Prostate gland (tissue), 2 donors: ENCODE measurements around the gene SLC13A3. TPM values are rescaled to one million over a fixed set of nuclear protein-coding genes. Genes with fewer than 3 reads are reported as not detected.

ENCODE experiments used
- DNase-seq: peaks from one replicate; pipeline ENCODE4 v3.0.0-alpha.2; 2019; ENCODE audit warnings: low spot score
- H3K27ac ChIP-seq, 2 donors: fragments of 200-600 bp; sonication (generic); 2 replicates each; pipeline ENCODE4 v1.5.1; 2017 to 2019
- H3K27me3 ChIP-seq: fragments of 200-600 bp; sonication (generic); replicated peaks from 2 replicates; pipeline ENCODE4 v1.5.1; 2019; ENCODE audit not compliant: insufficient read depth
- H3K36me3 ChIP-seq, 2 donors: fragments of 200-600 bp; sonication (generic); 1 replicate in 1 of 2; 2 replicates in 1 of 2; pipeline versions ENCODE4 v1.5.1 to v1.8.1; 2017 to 2019
- H3K4me1 ChIP-seq: fragments of 200-600 bp; sonication (generic); replicated peaks from 2 replicates; pipeline ENCODE4 v1.5.1; 2019
- H3K4me3 ChIP-seq, 2 donors: fragments of 200-600 bp; sonication (generic); 2 replicates each; pipeline ENCODE4 v1.5.1; 2017 to 2019
- H3K9me3 ChIP-seq: fragments of 200-600 bp; sonication (generic); 2 replicates; pipeline ENCODE4 v1.5.1; 2017
- POLR2A ChIP-seq: fragments of 450-650 bp; IDR thresholded peaks from one replicate; pipeline ENCODE4 v1.6.1; 2016; ENCODE audit warnings: antibody characterized with exemption, mild to moderate bottlenecking
- POLR2AphosphoS5 ChIP-seq: sonication (generic); formaldehyde crosslinking; IDR thresholded peaks from one replicate; pipeline ENCODE4 v1.6.1; 2017; ENCODE audit warnings: antibody characterized with exemption
- WGBS: methylation state at CpG from one replicate; pipeline ENCODE4 v1.1.5; 2018; 5-methylcytosine and 5-hydroxymethylcytosine counted together
- intact Hi-C: fragments of 100-400 bp; cut with DNase I; formaldehyde crosslinking; loops from one replicate; pipeline ENCODE4 v1.14.2; 2022
- total RNA-seq, 2 donors: library from RNA; depleted of rRNA; stranded (reverse); fragments of >200 nt; gene quantifications; one replicate each; pipeline ENCODE4 v1.1.0, GENCODE V29; 2016
- TF ChIP-seq, protein P1 (sequence below), 4 experiments: fragments of 200-600 bp in 2 of 4; fragments of 450-650 bp in 2 of 4; sonication (generic) in 2 of 4; IDR thresholded peaks; 1 replicate in 3 of 4; 2 replicates in 1 of 4; pipeline ENCODE4 v1.5.1; 2016 to 2019; ENCODE audit warnings: antibody characterized with exemption in 4 of 4, mild to moderate bottlenecking in 2 of 4, moderate library complexity in 2 of 4

SLC13A3 gene
- total RNA-seq, 2 donors from 2014 or later = 10.5 to 16.9 TPM

DNA sequence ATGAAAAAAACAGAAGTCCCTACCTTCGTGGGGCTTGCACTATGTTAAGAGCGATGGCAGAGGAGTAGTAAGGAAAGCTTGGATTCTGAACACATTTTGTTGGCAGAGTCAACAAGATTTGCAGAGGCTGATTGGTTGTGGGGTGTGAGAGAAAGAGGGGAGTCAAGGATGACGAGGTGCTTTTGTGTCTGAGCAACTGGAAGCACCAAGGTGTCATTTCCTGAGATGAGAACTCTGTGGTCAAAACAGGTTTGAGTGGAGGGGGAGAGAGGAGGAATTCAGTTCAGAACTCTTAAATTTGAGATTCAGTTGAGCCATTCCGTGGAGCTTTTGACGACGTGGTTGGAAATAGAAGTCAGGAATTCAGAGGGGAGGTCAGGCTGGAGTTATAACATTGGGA, 104.3 kb downstream of the SLC13A3 start:
- 71% methylated on average over 6 of the region's 6 CpGs for WGBS

DNA sequence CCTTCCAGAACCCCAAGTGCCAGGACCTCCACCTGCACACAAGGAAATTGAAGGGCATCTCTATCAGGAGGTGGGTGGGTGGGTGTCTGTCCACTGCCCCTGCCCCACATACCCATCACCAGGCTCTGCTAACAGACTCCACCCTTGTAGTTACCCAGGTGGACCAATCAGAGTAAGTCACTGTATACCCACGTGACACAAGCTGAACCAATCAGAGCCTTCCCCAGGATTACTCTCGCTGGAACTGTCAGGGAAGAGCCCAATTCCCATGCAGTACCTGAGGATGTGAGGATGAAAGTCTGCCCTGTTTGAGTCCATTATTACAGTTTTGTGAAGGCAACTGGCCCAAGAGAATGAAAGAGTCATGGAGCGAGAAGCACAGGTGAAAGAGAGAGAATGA, 105.0 kb downstream of the SLC13A3 start:
- Histone ChIP-seq H3K36me3 (no peaks in the 10 kb centered on the region), H3K9me3 (no peaks in the 10 kb centered on the region), H3K27ac (no peak overlapping the region), H3K4me3 (no peak overlapping the region), H3K27me3 (no peaks in the 10 kb centered on the region), H3K4me1 (no peaks in the 10 kb centered on the region)
- TF ChIP-seq POLR2AphosphoS5 (no peak), POLR2A (no peak)
- TF ChIP-seq, protein P1, sequence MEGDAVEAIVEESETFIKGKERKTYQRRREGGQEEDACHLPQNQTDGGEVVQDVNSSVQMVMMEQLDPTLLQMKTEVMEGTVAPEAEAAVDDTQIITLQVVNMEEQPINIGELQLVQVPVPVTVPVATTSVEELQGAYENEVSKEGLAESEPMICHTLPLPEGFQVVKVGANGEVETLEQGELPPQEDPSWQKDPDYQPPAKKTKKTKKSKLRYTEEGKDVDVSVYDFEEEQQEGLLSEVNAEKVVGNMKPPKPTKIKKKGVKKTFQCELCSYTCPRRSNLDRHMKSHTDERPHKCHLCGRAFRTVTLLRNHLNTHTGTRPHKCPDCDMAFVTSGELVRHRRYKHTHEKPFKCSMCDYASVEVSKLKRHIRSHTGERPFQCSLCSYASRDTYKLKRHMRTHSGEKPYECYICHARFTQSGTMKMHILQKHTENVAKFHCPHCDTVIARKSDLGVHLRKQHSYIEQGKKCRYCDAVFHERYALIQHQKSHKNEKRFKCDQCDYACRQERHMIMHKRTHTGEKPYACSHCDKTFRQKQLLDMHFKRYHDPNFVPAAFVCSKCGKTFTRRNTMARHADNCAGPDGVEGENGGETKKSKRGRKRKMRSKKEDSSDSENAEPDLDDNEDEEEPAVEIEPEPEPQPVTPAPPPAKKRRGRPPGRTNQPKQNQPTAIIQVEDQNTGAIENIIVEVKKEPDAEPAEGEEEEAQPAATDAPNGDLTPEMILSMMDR (IDR thresholded peaks at IDR 0.05) = no peak
- WGBS = 90% methylated on average over 3 of the region's 3 CpGs
- no peak for DNase-seq
- intact Hi-C loops = no loop called here

More for the DNA sequence above, 104.3 kb downstream of the SLC13A3 start:
- intact Hi-C loops = no loop called here
- H3K27me3 ChIP-seq = no peaks in the 10 kb centered on the region
- H3K9me3 ChIP-seq = no peaks in the 10 kb centered on the region
- H3K4me3 ChIP-seq = no peak overlapping the region
- DNase-seq = no peak
- H3K4me1 ChIP-seq = no peaks in the 10 kb centered on the region
- no peaks in the 10 kb centered on the region for H3K36me3 ChIP-seq
- TF ChIP-seq, protein P1 (IDR thresholded peaks at IDR 0.05) = no peak
- TF ChIP-seq POLR2AphosphoS5 = no peak
- TF ChIP-seq POLR2A = no peak
- H3K27ac ChIP-seq = no peak overlapping the region

DNA sequence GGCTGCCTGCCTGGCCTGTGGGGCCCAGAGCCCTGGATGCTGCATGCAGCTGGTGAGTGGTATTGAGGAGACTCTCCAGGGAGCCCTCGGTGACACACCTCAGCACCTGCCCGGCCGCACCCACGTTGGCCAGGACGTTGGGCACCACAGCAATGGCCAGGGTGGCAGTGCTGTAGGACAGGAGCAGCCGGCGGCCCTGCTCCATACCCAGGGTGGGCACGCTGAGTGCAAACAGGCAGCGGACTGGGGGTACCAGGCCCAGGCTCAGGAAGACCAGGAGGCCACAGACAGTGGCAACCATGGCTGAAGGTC, 105.5 kb downstream of the SLC13A3 start:
- no peak for DNase-seq
- Histone ChIP-seq H3K27me3 (no peaks in the 10 kb centered on the region), H3K9me3 (no peaks in the 10 kb centered on the region), H3K4me3 (no peak overlapping the region), H3K4me1 (no peaks in the 10 kb centered on the region), H3K36me3 (no peaks in the 10 kb centered on the region), H3K27ac (no peak overlapping the region)
- intact Hi-C loops = no loop called here
- TF ChIP-seq, protein P1 (IDR thresholded peaks at IDR 0.05) = no peak
- TF ChIP-seq POLR2AphosphoS5 (no peak), POLR2A (no peak)
- 93% methylated on average over 9 of the region's 9 CpGs for WGBS

DNA sequence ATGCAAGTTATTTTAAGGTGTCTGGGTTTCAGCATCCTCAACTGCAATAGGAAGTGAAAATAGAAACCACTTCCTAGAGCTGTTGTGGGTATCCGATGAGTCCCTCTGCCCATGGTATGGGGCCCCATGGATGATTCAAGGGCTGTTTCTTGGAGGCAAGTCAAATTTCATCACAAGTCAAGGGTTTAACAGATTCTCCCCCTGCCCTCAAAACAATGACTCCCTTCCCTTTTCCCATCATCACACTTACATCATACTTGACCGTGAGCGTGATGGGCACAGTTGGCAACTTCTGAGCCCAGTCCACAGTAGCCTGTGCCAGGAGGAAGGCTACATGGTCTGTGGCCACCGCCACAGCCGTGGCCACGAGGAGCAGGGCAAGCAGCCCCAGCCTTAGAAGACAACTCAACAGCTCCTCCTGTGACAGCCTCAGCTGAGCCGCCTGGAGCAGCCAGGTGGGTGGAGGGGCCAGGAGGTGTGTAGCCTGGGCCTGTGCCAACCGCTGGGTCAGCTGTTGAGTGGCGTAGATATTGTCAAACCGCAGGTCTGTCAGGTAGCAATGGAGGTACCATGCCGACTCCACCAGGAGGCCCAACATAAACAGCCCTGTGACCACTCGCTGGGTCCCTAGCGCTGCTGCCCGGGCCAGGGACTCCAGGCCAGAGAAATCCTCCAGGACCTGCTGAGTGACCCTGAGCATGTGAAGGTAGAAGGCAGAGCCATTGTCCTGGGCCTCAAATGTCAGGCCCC, 106.0 kb downstream of the SLC13A3 start:
- Histone ChIP-seq H3K9me3 (no peaks in the 10 kb centered on the region), H3K4me3 (no peak overlapping the region), H3K36me3 (no peaks in the 10 kb centered on the region), H3K27me3 (no peaks in the 10 kb centered on the region), H3K4me1 (no peaks in the 10 kb centered on the region), H3K27ac (no peak overlapping the region)
- DNase-seq = no peak
- intact Hi-C loops = no loop called here
- TF ChIP-seq POLR2AphosphoS5 (no peak), POLR2A (no peak)
- TF ChIP-seq, protein P1 (IDR thresholded peaks at IDR 0.05) = no peak
- WGBS = 78% methylated on average over 14 of the region's 14 CpGs

DNA sequence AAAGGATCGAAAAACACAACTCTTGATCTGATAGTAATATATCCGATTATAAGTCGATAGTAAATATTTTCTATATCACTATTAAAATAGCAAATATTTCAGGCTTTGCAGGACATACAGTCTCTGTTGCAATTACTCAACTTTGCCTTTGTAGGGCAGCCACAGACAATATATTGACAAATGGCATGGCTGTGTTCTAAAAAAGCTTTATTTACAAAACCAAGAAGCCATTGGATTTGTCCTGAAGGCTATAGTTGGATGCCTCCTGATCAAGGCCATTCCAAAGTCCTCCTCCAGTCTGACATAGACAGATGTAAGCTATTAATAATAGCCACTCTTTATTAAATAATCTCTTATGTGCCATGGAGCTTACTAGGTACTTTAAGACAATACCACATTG, 106.7 kb downstream of the SLC13A3 start:
- H3K4me3 ChIP-seq = no peak overlapping the region
- H3K9me3 ChIP-seq = no peaks in the 10 kb centered on the region
- H3K27ac ChIP-seq = no peak overlapping the region
- H3K27me3 ChIP-seq = no peaks in the 10 kb centered on the region
- TF ChIP-seq POLR2A (no peak), POLR2AphosphoS5 (no peak)
- TF ChIP-seq, protein P1 (IDR thresholded peaks at IDR 0.05) = no peak
- 93% methylated on average over 3 of the region's 3 CpGs for WGBS
- H3K4me1 ChIP-seq = no peaks in the 10 kb centered on the region
- intact Hi-C loops = no loop called here
- DNase-seq = no peak
- no peaks in the 10 kb centered on the region for H3K36me3 ChIP-seq
